C4-2B (cell line): Measurements from ENCODE around the gene RNASE7.
A peak's percentile ranks its signal among the peaks of the same experiment; 100 is the strongest.
"Not testable (repeated sequence)": the region's sequence is repeated elsewhere in the genome, so short reads cannot be mapped to it uniquely, and the experiment has no call there.

ENCODE experiments used
- H3K27ac ChIP-seq: fragments of 450-650 bp; 2 replicates; pipeline ENCODE4 v1.5.1; 2017
- CTCF ChIP-seq: fragments of 450-650 bp; conservative IDR thresholded peaks from 2 replicates; pipeline ENCODE4 v1.5.1; 2017; ENCODE audit warnings: mild to moderate bottlenecking
- ZFX ChIP-seq: fragments of 450-650 bp; IDR thresholded peaks from 2 replicates; pipeline ENCODE4 v1.6.1; 2017

Gene RNASE7

GRCh38 chr14:21039585-21040369, 2.4 kb upstream of the RNASE7 start:
- no peak overlapping the region for H3K27ac ChIP-seq
- TF ChIP-seq CTCF (peak; percentile 54), ZFX (no peak)

GRCh38 chr14:21040370-21040925, 1.7 kb upstream of the RNASE7 start:
- TF ChIP-seq CTCF = peak; percentile 32
- TF ChIP-seq ZFX = no peak
- H3K27ac ChIP-seq = no peak overlapping the region

GRCh38 chr14:21040941-21041340, 1.2 kb upstream of the RNASE7 start:
- H3K27ac ChIP-seq = not testable (repeated sequence)

- peak overlapping the region; percentile 27; the same call in 1 of the 2 replicates for H3K27ac ChIP-seq
- TF ChIP-seq ZFX = no peak
- no peak for TF ChIP-seq CTCF
These were observed 756 bp downstream of the RNASE7 start for GRCh38 chr14:21042918-21043317.

- TF ChIP-seq CTCF = no peak
- no peak for TF ChIP-seq ZFX
- peak overlapping the region; percentile 27; the same call in 1 of the 2 replicates for H3K27ac ChIP-seq
These were observed 1.3 kb downstream of the RNASE7 start for GRCh38 chr14:21043387-21043973.

- H3K27ac ChIP-seq = peak overlapping the region; percentile 17
These were observed 1.9 kb downstream of the RNASE7 start for GRCh38 chr14:21043974-21044618.

GRCh38 chr14:21047378-21047781, 5.2 kb downstream of the RNASE7 start:
- H3K27ac ChIP-seq = no peak overlapping the region
- TF ChIP-seq ZFX (no peak), CTCF (no peak)

More at GRCh38 chr14:21043974-21044618, 1.9 kb downstream of the RNASE7 start:
- no peak for TF ChIP-seq CTCF
- TF ChIP-seq ZFX = no peak
